Measurements from ENCODE around the gene FGF1. TPM values are rescaled to one million over a fixed set of nuclear protein-coding genes. Genes with fewer than 3 reads are reported as not detected.

The FGF1 gene
- total RNA-seq, 2 experiments from 2014 or later, result not detected

GRCh38 chr5:142545650-142546322 is 140.1 kb downstream of the FGF1 start:
- ChIA-PET CTCF (no interaction called here), POLR2A (no interaction called here)
- TF ChIP-seq CTCF (IDR thresholded peaks at IDR 0.05), result no peak
- DNase-seq (no peak), ATAC-seq (ENCODE audit: poor library complexity) (no peak)
- H3K4me1 Mint-ChIP-seq (ENCODE audit: low read depth), result peaks cover 12% of the 10 kb centered on the region
- H3K4me3 ChIP-seq (ENCODE audit: low read length), result no peak overlapping the region
- H3K27ac ChIP-seq (ENCODE audit: low read depth in 1 of 2, low read length in 2 of 2), result no peak overlapping the region
- H3K36me3 ChIP-seq (ENCODE audit: insufficient read depth, low read length), result no peaks in the 10 kb centered on the region
- H3K27me3 ChIP-seq (ENCODE audit: control insufficient read depth in 1 of 2, insufficient read depth in 2 of 2, low read length in 2 of 2), result peaks cover 5 to 8% of the 10 kb centered on the region in 2 experiments
- H3K9me3 ChIP-seq (ENCODE audit: control insufficient read depth in 1 of 2, insufficient read depth in 1 of 2, low read length in 2 of 2), result no peaks in the 10 kb centered on the region
- H3K4me3 Mint-ChIP-seq, result no peak overlapping the region
- peaks cover 5% of the 10 kb centered on the region for H3K4me1 ChIP-seq (ENCODE audit: insufficient read depth, low read length)
- H3K9me3 Mint-ChIP-seq, result no peaks in the 10 kb centered on the region
- H3K27ac Mint-ChIP-seq, result no peak overlapping the region
- H3K36me3 Mint-ChIP-seq (ENCODE audit: low read depth), result no peaks in the 10 kb centered on the region
- intact Hi-C loops (cut with DNase I, micrococcal nuclease), result loop anchor here (5.0 kb wide), 2 partner anchors 548 to 553 kb away; no protein-coding TSS in a partner anchor
- H3K27me3 Mint-ChIP-seq, result peaks cover 11% of the 10 kb centered on the region

GRCh38 chr5:142544946-142545649 is 140.8 kb downstream of the FGF1 start:
- H3K36me3 ChIP-seq (ENCODE audit: insufficient read depth, low read length), result no peaks in the 10 kb centered on the region
- ATAC-seq (ENCODE audit: poor library complexity), result no peak

More at GRCh38 chr5:142544946-142545649, 140.8 kb downstream of the FGF1 start:
- H3K4me3 Mint-ChIP-seq, result no peak overlapping the region
- H3K27me3 ChIP-seq (ENCODE audit: control insufficient read depth in 1 of 2, insufficient read depth in 2 of 2, low read length in 2 of 2), result peaks cover 0 to 6% of the 10 kb centered on the region in 2 experiments
- peaks cover 8% of the 10 kb centered on the region for H3K27me3 Mint-ChIP-seq
- no peaks in the 10 kb centered on the region for H3K36me3 Mint-ChIP-seq (ENCODE audit: low read depth)
- intact Hi-C loops (cut with DNase I, micrococcal nuclease), result loop anchor here (5.0 kb wide), 2 partner anchors 548 to 553 kb away; no protein-coding TSS in a partner anchor
- ChIA-PET POLR2A (no interaction called here), CTCF (no interaction called here)
- no peaks in the 10 kb centered on the region for H3K9me3 Mint-ChIP-seq
- H3K27ac ChIP-seq (ENCODE audit: low read depth in 1 of 2, low read length in 2 of 2), result no peak overlapping the region
- H3K4me3 ChIP-seq (ENCODE audit: low read length), result no peak overlapping the region
- no peak for TF ChIP-seq CTCF (IDR thresholded peaks at IDR 0.05)
- no peak for DNase-seq
- H3K4me1 ChIP-seq (ENCODE audit: insufficient read depth, low read length), result peaks cover 5% of the 10 kb centered on the region
- peaks cover 10% of the 10 kb centered on the region for H3K4me1 Mint-ChIP-seq (ENCODE audit: low read depth)
- no peaks in the 10 kb centered on the region for H3K9me3 ChIP-seq (ENCODE audit: control insufficient read depth in 1 of 2, insufficient read depth in 1 of 2, low read length in 2 of 2)
- H3K27ac Mint-ChIP-seq, result no peak overlapping the region
